ENCODE data around the gene UPK1A. TPM values are rescaled to one million over a fixed set of nuclear protein-coding genes. Genes with fewer than 3 reads are reported as not detected.

Gene UPK1A
- total and polyA plus RNA-seq, 9 of the 15 experiments (the other 6 are each of a cell fraction or from before 2014, with no cell fraction given), result 0.06 to 0.13 TPM; not detected in 7

DNA sequence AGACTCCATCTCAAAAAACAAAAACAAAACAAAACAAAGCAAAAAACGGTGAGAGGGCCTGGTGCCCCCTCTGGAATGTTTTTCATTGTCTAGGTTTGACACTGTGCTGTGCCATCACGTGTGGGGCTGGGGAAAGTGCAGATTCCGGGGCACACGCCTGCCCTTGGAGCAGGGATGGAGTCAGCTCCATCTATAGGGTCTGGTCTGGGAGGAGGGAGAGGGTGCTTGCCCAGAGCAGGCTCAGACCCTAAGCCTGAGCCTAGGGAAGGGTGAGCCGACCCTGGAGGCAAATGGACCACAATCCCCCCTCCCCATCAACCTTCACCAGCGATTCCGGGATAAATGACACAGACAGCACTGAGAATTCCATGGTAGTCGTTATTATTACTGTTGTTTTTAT lies 27.1 kb downstream of the UPK1A start:
- Histone ChIP-seq H3K9me1 (ENCODE audit: control insufficient read depth, insufficient read depth, low read length) (no peaks in the 10 kb centered on the region), H3K4me2 (ENCODE audit: insufficient read depth, low read length) (no peak overlapping the region), H2AFZ (ENCODE audit: low read depth, low read length) (no peak overlapping the region), H3K4me3 (no peak overlapping the region), H3K4me1 (replicated peaks in 1 of 2; ENCODE audit: control insufficient read depth in 2 of 2, insufficient read depth in 2 of 2, low read length in 2 of 2) (no peaks in the 10 kb centered on the region; a peak in 1 of 5 replicates), H4K20me1 (replicated peaks; ENCODE audit: control insufficient read depth, insufficient read depth, low read length) (no peaks in the 10 kb centered on the region), H3K27ac (ENCODE audit: extremely low read depth, low read depth, low read length) (no peak overlapping the region), H3K36me3 (ENCODE audit: control insufficient read depth, insufficient read depth, low read length) (no peaks in the 10 kb centered on the region), H3K79me2 (ENCODE audit: control insufficient read depth, insufficient read depth, low read length) (no peaks in the 10 kb centered on the region), H3K27me3 (ENCODE audit: control insufficient read depth in 2 of 2, insufficient read depth in 2 of 2, low read length in 2 of 2) (no peaks in the 10 kb centered on the region), H3K9ac (ENCODE audit: insufficient read depth in 1 of 2, low read depth in 2 of 2, low read length in 2 of 2) (no peak overlapping the region), H3K9me3 (replicated peaks; ENCODE audit: control insufficient read depth, insufficient read depth, low read depth, low read length) (peaks cover 5% of the 10 kb centered on the region; the same call in 1 of the 2 replicates)
- FAIRE-seq, result no peak
- no peak for TF ChIP-seq POLR2AphosphoS2 (IDR thresholded peaks at IDR 0.05; ENCODE audit: low read length)
- TF ChIP-seq NR3C1 (CRISPR knock-in tag; IDR thresholded peaks at IDR 0.05), result no peak
- TF ChIP-seq SP2 (IDR thresholded peaks at IDR 0.05; ENCODE audit: extremely low read depth, low read depth, low read length, poor library complexity, severe bottlenecking), result no peak
- TF ChIP-seq ZNF79 (CRISPR knock-in tag; IDR thresholded peaks at IDR 0.05; ENCODE audit: low read depth), result no peak
- TF ChIP-seq POLR3G (IDR thresholded peaks at IDR 0.05; ENCODE audit: extremely low read depth, insufficient read length, insufficient replicate concordance), result no peak
- no peak for TF ChIP-seq ZNF408 (CRISPR knock-in tag; IDR thresholded peaks at IDR 0.05; ENCODE audit: low read depth)
- no peak for TF ChIP-seq ESRRB (CRISPR knock-in tag; IDR thresholded peaks at IDR 0.05; ENCODE audit: borderline replicate concordance)
- TF ChIP-seq SRSF1 (IDR thresholded peaks at IDR 0.05; ENCODE audit: low read depth, low read length), result no peak
- no peak for TF ChIP-seq PHB (CRISPR knock-in tag; IDR thresholded peaks at IDR 0.05)
- TF ChIP-seq POLR2H (tag; IDR thresholded peaks at IDR 0.05; ENCODE audit: low read depth), result no peak
- no peak for TF ChIP-seq CREBBP (IDR thresholded peaks at IDR 0.05; ENCODE audit: low read depth, low read length)
- TF ChIP-seq RNF2 (IDR thresholded peaks at IDR 0.05), result no peak
- TF ChIP-seq ILK (tag; IDR thresholded peaks at IDR 0.05; ENCODE audit: borderline replicate concordance, low read depth), result no peak
- TF ChIP-seq ZNF445 (CRISPR knock-in tag; IDR thresholded peaks at IDR 0.05; ENCODE audit: low read depth), result no peak
- TF ChIP-seq, protein P1, sequence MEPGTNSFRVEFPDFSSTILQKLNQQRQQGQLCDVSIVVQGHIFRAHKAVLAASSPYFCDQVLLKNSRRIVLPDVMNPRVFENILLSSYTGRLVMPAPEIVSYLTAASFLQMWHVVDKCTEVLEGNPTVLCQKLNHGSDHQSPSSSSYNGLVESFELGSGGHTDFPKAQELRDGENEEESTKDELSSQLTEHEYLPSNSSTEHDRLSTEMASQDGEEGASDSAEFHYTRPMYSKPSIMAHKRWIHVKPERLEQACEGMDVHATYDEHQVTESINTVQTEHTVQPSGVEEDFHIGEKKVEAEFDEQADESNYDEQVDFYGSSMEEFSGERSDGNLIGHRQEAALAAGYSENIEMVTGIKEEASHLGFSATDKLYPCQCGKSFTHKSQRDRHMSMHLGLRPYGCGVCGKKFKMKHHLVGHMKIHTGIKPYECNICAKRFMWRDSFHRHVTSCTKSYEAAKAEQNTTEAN (CRISPR knock-in tag; IDR thresholded peaks at IDR 0.05), result no peak
- TF ChIP-seq ZNF24 (IDR thresholded peaks at IDR 0.05), result no peak
- peak; percentile 23 for ATAC-seq
- ChIA-PET POLR2A (no interaction called here), CTCF (ENCODE audit: low intra/inter-chr PET ratio) (interaction anchor here (0.7 to 3.6 kb wide), 5 partner anchors 23 to 239 kb away, joined by 7 to 76 read pairs (median 22); partner anchors contain the start of gene KMT2B)
- in situ Hi-C loops (cut with MboI) (no loop called here), intact Hi-C loops (cut with micrococcal nuclease) (loop anchor here (1.0 kb wide), 4 partner anchors 24 to 238 kb away; no protein-coding TSS in a partner anchor)
- BruUV-seq (replicated peaks), result no TSS peak
- WGBS (ENCODE audit: insufficient coverage, low coverage, missing lambda C conversion rate), result 6% methylated on average over 8 of the region's 8 CpGs
- DNase-seq (ENCODE audit: extremely low read depth in 1 of 4, low spot score in 3 of 4), result no peak

Data from K562 (cell line).